GM19240 (cell line): ENCODE data around the gene CLIP3.

ENCODE experiments used
- DNase-seq: peaks from one replicate; pipeline ENCODE4 v3.0.0; 2011; ENCODE audit warnings: low spot score; ENCODE audit not compliant: insufficient read length

CLIP3 gene

GRCh38 chr19:35978832-35979365 is 53.8 kb downstream of the CLIP3 start:
- no peak for DNase-seq

DNA sequence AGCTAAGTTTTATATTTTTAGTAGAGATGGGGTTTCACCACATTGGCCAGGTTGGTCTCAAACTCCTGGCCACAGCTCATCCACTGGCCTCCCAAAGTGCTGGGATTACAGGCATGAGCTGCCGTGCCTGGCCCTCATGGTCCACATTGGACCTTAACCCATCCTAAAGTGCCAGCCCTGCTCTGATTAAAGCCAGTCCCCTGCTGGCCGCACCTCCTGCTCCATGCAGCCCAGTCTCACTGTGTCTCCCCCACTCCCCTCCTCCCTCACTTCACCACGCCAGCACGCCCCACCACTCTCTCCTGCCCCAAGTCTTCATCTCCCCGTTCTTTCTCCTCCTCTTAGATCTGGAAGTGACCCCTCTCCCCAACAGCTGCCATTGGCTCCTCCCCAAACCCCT is 54.4 kb downstream of the CLIP3 start:
- DNase-seq = no peak

GRCh38 chr19:35977446-35978222 is 55.0 kb downstream of the CLIP3 start:
- DNase-seq = no peak

DNA sequence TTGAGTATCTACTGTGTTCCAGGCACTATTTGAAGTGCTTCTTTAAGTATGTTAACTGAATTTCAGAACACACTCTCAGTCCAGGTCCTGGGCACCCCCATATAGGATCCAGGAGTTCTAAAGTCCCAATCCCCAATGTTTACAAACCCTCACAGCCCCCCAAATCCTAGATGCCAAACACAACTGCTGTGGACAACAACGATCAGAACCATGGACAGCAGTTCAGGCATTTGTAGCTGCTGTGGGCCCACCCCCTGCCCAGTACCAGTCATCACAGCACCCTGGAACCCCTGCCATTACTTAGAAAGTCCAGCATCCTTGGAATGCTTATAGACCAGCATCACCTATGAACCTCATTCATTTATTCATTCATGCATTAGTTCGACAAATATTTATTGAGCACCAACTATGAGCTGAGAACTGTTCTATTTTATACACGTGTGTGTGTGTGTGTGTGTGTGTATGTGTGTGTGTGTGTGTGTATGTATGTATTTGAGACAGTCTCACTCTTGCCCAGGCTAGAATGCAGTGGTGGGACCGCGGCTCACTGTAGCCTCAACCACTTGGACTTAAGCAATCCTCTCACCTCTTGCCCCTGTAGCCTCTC is 57.0 kb downstream of the CLIP3 start:
- DNase-seq = no peak

DNA sequence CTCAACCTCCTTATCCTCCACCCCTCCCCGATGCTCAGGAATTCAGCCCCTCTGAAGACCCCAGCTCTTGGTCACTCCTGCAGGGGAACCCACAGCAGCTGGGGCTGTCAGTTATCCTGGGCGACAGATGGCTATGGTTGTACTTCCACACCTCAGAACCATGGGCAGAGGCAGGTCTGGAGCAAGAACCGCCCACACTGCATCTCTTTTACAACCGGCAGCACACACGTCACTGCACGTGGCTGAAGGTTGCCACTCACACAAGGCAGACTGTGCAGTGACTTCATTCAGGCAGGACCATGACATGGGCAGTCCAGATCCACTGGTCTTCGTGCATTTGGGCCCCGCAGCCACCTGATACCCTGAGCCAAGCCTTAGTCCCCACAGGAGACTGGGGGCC is 59.2 kb downstream of the CLIP3 start:
- DNase-seq = no peak

- DNase-seq = no peak
Measured at GRCh38 chr19:35966771-35967170, 65.9 kb downstream of the CLIP3 start.
